Cardiac muscle cell (in vitro differentiated cells and primary cell): Measurements from ENCODE around the gene PET100. TPM values are rescaled to one million over a fixed set of nuclear protein-coding genes. Genes with fewer than 3 reads are reported as not detected.

Source experiments
- DNase-seq, 2 donors: peaks; one replicate each; pipeline versions ENCODE4 v3.0.0 to v3.0.0-alpha.2; 2010 to 2017; ENCODE audit warnings: low read depth in 1 of 2, low spot score in 1 of 2
- H3K27ac ChIP-seq: fragments of 200-600 bp; sonication (generic); 2 replicates; pipeline ENCODE4 v1.5.1; 2016
- H3K27me3 ChIP-seq: fragments of 200-600 bp; sonication (generic); 2 replicates; pipeline ENCODE4 v1.6.0; 2016; ENCODE audit warnings: control low read depth
- H3K36me3 ChIP-seq: fragments of 200-600 bp; sonication (generic); 2 replicates; pipeline ENCODE4 v1.5.1; 2016; ENCODE audit warnings: control low read depth
- H3K4me1 ChIP-seq: fragments of 200-600 bp; sonication (generic); 2 replicates; pipeline ENCODE4 v1.8.1; 2017; ENCODE audit warnings: low read depth, mild to moderate bottlenecking, mixed run types
- H3K4me3 ChIP-seq: fragments of 200-600 bp; sonication (generic); 2 replicates; pipeline ENCODE4 v1.5.1; 2016; ENCODE audit warnings: mild to moderate bottlenecking
- H3K9me3 ChIP-seq: fragments of 200-600 bp; sonication (generic); 2 replicates; pipeline ENCODE4 v1.5.1; 2017; ENCODE audit warnings: low read depth, mild to moderate bottlenecking, control low read depth
- polyA plus RNA-seq: library from polyadenylated mRNA; unstranded; fragments of >200 nt; fragmentation: Nextera tagmentation; extraction: Ambion mirVana; gene quantifications from 2 replicates; pipeline ENCODE4 v1.2.1, GENCODE V29; 2016
- total RNA-seq: library from RNA; depleted of rRNA; stranded (reverse); fragments of >200 nt; gene quantifications from 2 replicates; pipeline ENCODE4 v1.2.3, GENCODE V29; 2016
- TF ChIP-seq, protein P1 (sequence below): IDR thresholded peaks from 2 replicates; pipeline ENCODE4 v1.5.1; 2012; ENCODE audit warnings: low read depth, mild to moderate bottlenecking, low read length

Gene PET100
- total and polyA plus RNA-seq, 2 experiments from 2014 or later: 25.0 to 404 TPM

DNA sequence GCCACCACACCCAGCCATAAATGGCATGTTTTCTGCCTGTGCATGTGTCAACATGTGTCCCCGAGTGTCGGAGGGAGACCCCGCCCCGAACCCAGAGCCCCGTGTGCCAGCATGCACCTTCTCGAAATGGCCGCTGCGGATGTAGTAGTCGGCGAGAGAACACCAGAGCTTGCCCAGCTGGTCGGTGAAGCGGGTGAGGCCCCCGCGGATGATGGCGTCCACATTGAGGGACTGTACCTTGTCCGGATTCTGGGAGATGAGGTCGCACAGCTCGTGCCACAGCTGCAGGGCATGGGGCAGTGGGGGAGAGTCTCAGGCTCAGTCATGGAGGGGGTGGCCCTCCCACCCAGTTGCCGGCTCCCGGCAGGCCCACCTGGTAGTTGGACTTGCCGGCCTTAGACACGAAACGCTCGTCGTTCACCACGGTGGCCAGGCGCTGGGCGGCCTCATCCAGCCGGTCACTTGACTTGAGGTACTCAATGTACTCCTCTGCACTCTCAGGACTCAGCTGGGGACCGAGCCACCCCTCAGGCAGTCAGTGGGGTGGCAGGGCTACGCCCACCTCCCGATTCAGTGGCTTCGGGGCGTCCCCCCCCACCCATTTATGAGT lies 3.7 kb upstream of the PET100 start:
- peaks cover 14% of the 10 kb centered on the region for H3K36me3 ChIP-seq
- H3K27me3 ChIP-seq: no peaks in the 10 kb centered on the region
- H3K27ac ChIP-seq: no peak overlapping the region
- no peaks in the 10 kb centered on the region for H3K9me3 ChIP-seq
- TF ChIP-seq, protein P1, sequence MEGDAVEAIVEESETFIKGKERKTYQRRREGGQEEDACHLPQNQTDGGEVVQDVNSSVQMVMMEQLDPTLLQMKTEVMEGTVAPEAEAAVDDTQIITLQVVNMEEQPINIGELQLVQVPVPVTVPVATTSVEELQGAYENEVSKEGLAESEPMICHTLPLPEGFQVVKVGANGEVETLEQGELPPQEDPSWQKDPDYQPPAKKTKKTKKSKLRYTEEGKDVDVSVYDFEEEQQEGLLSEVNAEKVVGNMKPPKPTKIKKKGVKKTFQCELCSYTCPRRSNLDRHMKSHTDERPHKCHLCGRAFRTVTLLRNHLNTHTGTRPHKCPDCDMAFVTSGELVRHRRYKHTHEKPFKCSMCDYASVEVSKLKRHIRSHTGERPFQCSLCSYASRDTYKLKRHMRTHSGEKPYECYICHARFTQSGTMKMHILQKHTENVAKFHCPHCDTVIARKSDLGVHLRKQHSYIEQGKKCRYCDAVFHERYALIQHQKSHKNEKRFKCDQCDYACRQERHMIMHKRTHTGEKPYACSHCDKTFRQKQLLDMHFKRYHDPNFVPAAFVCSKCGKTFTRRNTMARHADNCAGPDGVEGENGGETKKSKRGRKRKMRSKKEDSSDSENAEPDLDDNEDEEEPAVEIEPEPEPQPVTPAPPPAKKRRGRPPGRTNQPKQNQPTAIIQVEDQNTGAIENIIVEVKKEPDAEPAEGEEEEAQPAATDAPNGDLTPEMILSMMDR: no peak
- H3K4me1 ChIP-seq: peaks cover 6% of the 10 kb centered on the region
- DNase-seq: no peak
- no peak overlapping the region for H3K4me3 ChIP-seq

DNA sequence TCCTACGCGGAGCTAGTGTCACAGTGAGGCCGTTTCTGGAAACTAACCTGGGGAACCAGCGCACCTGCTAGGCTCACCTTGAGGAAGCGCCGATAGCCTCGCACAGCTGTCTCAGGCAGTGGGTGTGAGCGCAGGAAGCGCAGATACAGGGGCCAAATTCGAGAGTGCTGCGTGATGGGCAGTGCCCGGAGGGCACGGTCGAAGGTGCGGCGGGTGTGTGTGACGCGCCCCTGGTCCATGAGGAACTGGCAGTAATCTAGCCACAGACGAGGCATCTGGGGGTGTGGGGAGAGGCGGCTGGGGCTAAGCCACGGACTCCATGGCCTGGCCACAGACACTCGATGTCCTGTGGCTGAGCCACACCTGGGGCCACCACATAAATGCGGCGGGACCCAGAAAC lies 2.4 kb upstream of the PET100 start:
- H3K27ac ChIP-seq: no peak overlapping the region
- no peak for DNase-seq
- peaks cover 8% of the 10 kb centered on the region for H3K36me3 ChIP-seq
- H3K4me1 ChIP-seq: peaks cover 6% of the 10 kb centered on the region
- TF ChIP-seq, protein P1: no peak
- H3K4me3 ChIP-seq: no peak overlapping the region
- H3K27me3 ChIP-seq: no peaks in the 10 kb centered on the region
- H3K9me3 ChIP-seq: no peaks in the 10 kb centered on the region

DNA sequence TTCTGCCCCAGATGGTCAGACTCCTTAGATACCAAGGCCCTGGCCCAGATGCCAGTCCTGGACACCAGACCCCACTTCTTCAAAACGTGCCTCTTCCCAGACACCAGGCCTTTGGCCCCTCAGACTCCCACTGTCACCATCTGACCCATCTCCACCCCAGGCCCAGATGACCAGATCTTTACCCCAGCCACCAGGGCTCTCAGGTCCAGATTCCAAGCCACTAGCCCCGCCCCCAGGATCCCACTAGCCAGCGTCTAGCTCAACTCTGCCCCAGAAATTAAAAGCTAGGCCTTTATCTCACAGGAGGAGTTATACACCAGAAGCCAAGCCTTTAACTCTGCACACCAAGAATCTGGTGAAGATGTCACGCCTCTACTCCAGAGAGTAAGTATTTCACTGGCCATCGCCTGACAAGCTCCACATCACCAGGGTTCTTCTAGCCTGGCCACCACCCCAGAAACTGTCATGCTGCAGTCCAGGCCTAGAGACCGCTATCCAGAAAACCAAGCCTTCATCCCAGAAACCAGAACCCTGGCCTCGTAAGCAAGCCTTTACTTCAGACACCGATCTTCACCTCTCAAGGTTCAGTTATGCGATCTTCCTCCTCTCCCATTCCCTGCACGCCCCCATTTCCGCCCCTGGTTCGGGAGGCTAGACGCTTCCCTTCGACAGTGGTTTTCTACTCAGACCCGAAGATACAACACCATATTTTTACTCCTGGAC lies 843 bp upstream of the PET100 start:
- Histone ChIP-seq H3K27me3 (no peaks in the 10 kb centered on the region), H3K4me1 (peaks cover 6% of the 10 kb centered on the region), H3K9me3 (no peaks in the 10 kb centered on the region), H3K4me3 (peak overlapping the region; percentile 94), H3K36me3 (peaks cover 3% of the 10 kb centered on the region), H3K27ac (peak overlapping the region; percentile 49)
- DNase-seq: no peak
- TF ChIP-seq, protein P1: no peak

DNA sequence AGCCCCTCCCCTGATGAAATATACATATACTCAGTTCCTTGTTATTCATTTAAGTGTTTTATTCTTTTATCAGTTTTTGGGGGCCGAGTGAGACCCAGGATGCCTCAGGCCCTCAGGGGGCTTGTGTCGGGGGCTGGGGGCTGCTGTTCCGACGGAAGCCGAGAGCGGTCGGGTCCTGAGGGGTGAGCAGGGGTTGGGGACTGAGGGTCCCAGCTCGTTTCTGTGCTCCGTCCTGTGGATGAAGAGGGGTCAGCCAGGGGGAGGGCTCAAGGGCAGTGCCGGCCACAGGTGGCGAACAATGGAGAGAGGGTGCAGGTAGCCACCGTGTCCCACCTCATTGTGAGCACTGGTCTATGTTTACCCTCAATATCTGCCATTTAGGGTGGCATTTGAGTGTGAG lies 2.0 kb downstream of the PET100 start:
- Histone ChIP-seq H3K27me3 (no peaks in the 10 kb centered on the region), H3K4me3 (no peak overlapping the region), H3K27ac (no peak overlapping the region), H3K36me3 (no peaks in the 10 kb centered on the region), H3K4me1 (peaks cover 9% of the 10 kb centered on the region), H3K9me3 (no peaks in the 10 kb centered on the region)
- TF ChIP-seq, protein P1: no peak
- no peak for DNase-seq

DNA sequence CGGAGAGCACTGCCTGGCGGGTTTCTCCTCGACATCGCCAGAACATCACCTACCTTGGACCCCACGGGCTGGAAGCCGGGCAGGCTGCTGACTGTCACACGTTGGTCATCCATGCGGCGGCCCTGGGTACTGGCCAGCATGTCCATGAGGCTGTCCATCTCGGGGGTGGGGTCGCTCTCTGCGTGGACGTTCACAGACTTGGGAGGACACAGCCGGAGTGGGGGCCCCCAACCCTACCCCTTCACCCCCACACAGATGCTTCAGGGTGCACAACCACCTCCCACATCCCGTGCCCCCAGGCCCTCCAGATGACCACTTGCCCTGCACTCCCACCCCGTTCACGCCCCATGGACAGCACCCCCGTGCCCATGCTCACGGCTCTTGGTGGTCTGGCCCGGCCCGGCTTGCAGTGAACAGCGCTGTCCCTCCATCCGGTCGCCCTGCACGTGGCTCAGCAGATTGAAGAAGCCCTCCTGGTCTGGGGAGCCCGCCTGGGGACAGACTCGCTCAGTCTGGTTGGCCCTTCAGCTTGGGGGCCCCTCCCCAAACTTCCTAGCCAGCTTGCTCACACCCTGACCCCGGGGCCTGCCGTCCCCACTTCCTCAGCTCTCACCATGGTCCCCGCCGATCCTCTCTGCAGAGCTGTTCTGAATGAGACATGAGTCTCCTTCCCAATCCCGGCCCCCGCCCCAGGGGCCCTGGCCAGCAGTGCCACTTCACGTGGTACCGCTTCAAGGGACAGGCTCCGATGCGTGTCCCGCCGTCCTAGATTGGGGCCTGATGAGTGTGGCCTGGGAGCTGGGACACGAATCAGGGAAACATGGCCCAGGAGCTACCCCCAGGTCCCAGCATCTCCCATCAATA lies 3.0 kb downstream of the PET100 start:
- peaks cover 9% of the 10 kb centered on the region for H3K4me1 ChIP-seq
- no peak for DNase-seq
- no peaks in the 10 kb centered on the region for H3K27me3 ChIP-seq
- no peak overlapping the region for H3K27ac ChIP-seq
- H3K4me3 ChIP-seq: no peak overlapping the region
- H3K9me3 ChIP-seq: no peaks in the 10 kb centered on the region
- TF ChIP-seq, protein P1: no peak
- H3K36me3 ChIP-seq: no peaks in the 10 kb centered on the region
